Stimulated activated CD4-positive, alpha-beta T cell treated with anti-CD3 and anti-CD28 coated beads, Interleukin-12 subunit alpha, Interleukin-12 subunit beta, amount 100 ng/mL, for 24 hours (primary cell): ENCODE data around the gene NFKBIB.
"Not testable (repeated sequence)": the region's sequence is repeated elsewhere in the genome, so short reads cannot be mapped to it uniquely, and the experiment has no call there.

Experiments
- DNase-seq, 2 experiments: peaks; one replicate each; pipeline ENCODE4 v3.0.0-alpha.2; 2020; ENCODE audit warnings: low read depth in 2 of 2

Gene NFKBIB

GRCh38 chr19:38899447-38900201 lies at the start of gene NFKBIB, which contains the start of gene SIRT2:
Gene NFKBIB (plus strand): TSS chr19:38899969. CDS start chr19:38900033, 64 bp downstream.
Gene SIRT2 (minus strand): TSS chr19:38899618. CDS start chr19:38899521, 97 bp downstream.
- DNase-seq: peak; percentile 99

- DNase-seq: peak in 1 of 2 experiments; percentile 96
Measured at GRCh38 chr19:38850436-38850975, 49.3 kb upstream of the NFKBIB start.

GRCh38 chr19:38850976-38851621 lies 48.7 kb upstream of the NFKBIB start:
- DNase-seq: no peak

GRCh38 chr19:38851622-38852230 lies 48.0 kb upstream of the NFKBIB start:
- peak; percentile 80 to 90 for DNase-seq

- DNase-seq: peak in 1 of 2 experiments; percentile 50
Measured at GRCh38 chr19:38852231-38853044, 47.3 kb upstream of the NFKBIB start.

- DNase-seq: no peak
Measured at GRCh38 chr19:38853214-38853613, 46.6 kb upstream of the NFKBIB start.

- DNase-seq: not testable (repeated sequence)
Measured at GRCh38 chr19:38854961-38855360, 44.8 kb upstream of the NFKBIB start.

GRCh38 chr19:38855751-38856150 lies 44.0 kb upstream of the NFKBIB start:
- not testable (repeated sequence) for DNase-seq

GRCh38 chr19:38856813-38857212 lies 43.0 kb upstream of the NFKBIB start:
- DNase-seq: no peak

- DNase-seq: not testable (repeated sequence)
Measured at GRCh38 chr19:38859631-38860204, 40.1 kb upstream of the NFKBIB start.

GRCh38 chr19:38861368-38861767 lies 38.4 kb upstream of the NFKBIB start:
- no peak for DNase-seq

GRCh38 chr19:38862321-38863059 lies 37.3 kb upstream of the NFKBIB start:
- no peak for DNase-seq

GRCh38 chr19:38867171-38867780 lies 32.5 kb upstream of the NFKBIB start:
- no peak for DNase-seq

GRCh38 chr19:38868551-38868950 lies 31.2 kb upstream of the NFKBIB start:
- no peak for DNase-seq

GRCh38 chr19:38869160-38869835 lies 30.5 kb upstream of the NFKBIB start:
- DNase-seq: no peak

- DNase-seq: peak; percentile 79 to 92
Measured at GRCh38 chr19:38869836-38870607, 29.7 kb upstream of the NFKBIB start.

- DNase-seq: no peak
Measured at GRCh38 chr19:38870612-38871011, 29.2 kb upstream of the NFKBIB start.

- not testable (repeated sequence) for DNase-seq
Measured at GRCh38 chr19:38873400-38873799, 26.4 kb upstream of the NFKBIB start.
